ENCODE measurements around the gene C9orf50.

GRCh38 chr9:129595903-129596540, 24.9 kb downstream of the C9orf50 start:
- no peak for TF ChIP-seq POLR2AphosphoS5 (IDR thresholded peaks at IDR 0.05)
- TF ChIP-seq POLR2A (IDR thresholded peaks at IDR 0.05), result no peak
- TF ChIP-seq CTCF (IDR thresholded peaks at IDR 0.05), result no peak

Measured in breast epithelium (tissue), 3 donors.